ENCODE data around the gene PREX1.

PREX1 gene

GRCh38 chr20:48616481-48616880 is 211.3 kb downstream of the PREX1 start:
- Histone ChIP-seq H3K27me3 (ENCODE audit: insufficient read depth, low read depth) (peaks cover 31% of the 10 kb centered on the region; the same call in 1 of the 2 replicates), H3K4me3 (IDR thresholded peaks at IDR 0.05; ENCODE audit: insufficient read depth, low read depth, low read length) (no peak overlapping the region), H3K4me1 (ENCODE audit: low read depth, poor library complexity, severe bottlenecking) (no peaks in the 10 kb centered on the region), H3K79me2 (ENCODE audit: insufficient read depth, low read depth) (no peaks in the 10 kb centered on the region), H3K36me3 (ENCODE audit: insufficient read depth) (no peaks in the 10 kb centered on the region), H4K20me1 (ENCODE audit: insufficient read depth) (no peaks in the 10 kb centered on the region), H3K27ac (no peak overlapping the region), H3K4me2 (no peak overlapping the region), H3K9ac (no peak overlapping the region), H2AFZ (ENCODE audit: low read depth) (no peak overlapping the region)
- no peak for TF ChIP-seq CTCF (conservative IDR thresholded peaks at IDR 0.05; ENCODE audit: low read depth, low read length)

- Histone ChIP-seq H2AFZ (ENCODE audit: low read depth) (no peak overlapping the region), H3K4me1 (ENCODE audit: low read depth, poor library complexity, severe bottlenecking) (no peaks in the 10 kb centered on the region), H3K4me3 (IDR thresholded peaks at IDR 0.05; ENCODE audit: insufficient read depth, low read depth, low read length) (no peak overlapping the region), H3K9ac (no peak overlapping the region), H3K36me3 (ENCODE audit: insufficient read depth) (no peaks in the 10 kb centered on the region), H4K20me1 (ENCODE audit: insufficient read depth) (no peaks in the 10 kb centered on the region), H3K79me2 (ENCODE audit: insufficient read depth, low read depth) (no peaks in the 10 kb centered on the region), H3K4me2 (no peak overlapping the region), H3K27ac (no peak overlapping the region), H3K27me3 (ENCODE audit: insufficient read depth, low read depth) (peaks cover 31% of the 10 kb centered on the region; the same call in 1 of the 2 replicates)
- TF ChIP-seq CTCF (conservative IDR thresholded peaks at IDR 0.05; ENCODE audit: low read depth, low read length) = no peak
Measured at GRCh38 chr20:48615871-48616270, 211.9 kb downstream of the PREX1 start.

- TF ChIP-seq CTCF (conservative IDR thresholded peaks at IDR 0.05; ENCODE audit: low read depth, low read length) = no peak
- Histone ChIP-seq H3K4me1 (ENCODE audit: low read depth, poor library complexity, severe bottlenecking) (no peaks in the 10 kb centered on the region), H3K27ac (no peak overlapping the region), H3K36me3 (ENCODE audit: insufficient read depth) (no peaks in the 10 kb centered on the region), H3K27me3 (ENCODE audit: insufficient read depth, low read depth) (peaks cover 31% of the 10 kb centered on the region; the same call in 1 of the 2 replicates), H3K79me2 (ENCODE audit: insufficient read depth, low read depth) (no peaks in the 10 kb centered on the region), H4K20me1 (ENCODE audit: insufficient read depth) (no peaks in the 10 kb centered on the region), H3K4me3 (IDR thresholded peaks at IDR 0.05; ENCODE audit: insufficient read depth, low read depth, low read length) (no peak overlapping the region), H3K9ac (no peak overlapping the region), H2AFZ (ENCODE audit: low read depth) (no peak overlapping the region), H3K4me2 (no peak overlapping the region)
Measured at GRCh38 chr20:48614593-48615274, 213.1 kb downstream of the PREX1 start.

DNA sequence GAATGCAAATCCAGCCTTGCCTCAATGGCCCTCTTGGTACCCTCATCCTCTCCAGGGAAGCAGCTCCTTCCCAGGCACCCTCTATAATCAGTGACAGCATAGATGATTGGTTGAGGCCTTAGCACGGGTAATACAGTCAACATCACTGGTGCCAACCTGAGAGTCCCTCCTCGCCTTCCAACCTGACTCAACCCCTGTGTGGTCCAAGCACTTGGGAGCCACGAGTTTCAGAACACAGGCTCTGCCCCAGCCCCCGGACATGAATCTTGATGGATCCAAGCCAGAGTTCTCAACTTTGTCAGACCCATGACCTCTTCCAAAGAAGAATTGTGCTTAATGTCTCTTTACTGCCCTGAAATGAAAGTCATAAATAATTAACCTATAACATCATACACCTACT is 213.9 kb downstream of the PREX1 start:
- no peaks in the 10 kb centered on the region for H3K36me3 ChIP-seq (ENCODE audit: insufficient read depth)
- peaks cover 30% of the 10 kb centered on the region; the same call in 1 of the 2 replicates for H3K27me3 ChIP-seq (ENCODE audit: insufficient read depth, low read depth)
- H4K20me1 ChIP-seq (ENCODE audit: insufficient read depth) = no peaks in the 10 kb centered on the region
- H2AFZ ChIP-seq (ENCODE audit: low read depth) = no peak overlapping the region
- no peak overlapping the region for H3K4me2 ChIP-seq
- H3K4me1 ChIP-seq (ENCODE audit: low read depth, poor library complexity, severe bottlenecking) = no peaks in the 10 kb centered on the region
- TF ChIP-seq CTCF (conservative IDR thresholded peaks at IDR 0.05; ENCODE audit: low read depth, low read length) = no peak
- H3K4me3 ChIP-seq (IDR thresholded peaks at IDR 0.05; ENCODE audit: insufficient read depth, low read depth, low read length) = no peak overlapping the region
- no peaks in the 10 kb centered on the region for H3K79me2 ChIP-seq (ENCODE audit: insufficient read depth, low read depth)
- no peak overlapping the region for H3K27ac ChIP-seq
- no peak overlapping the region for H3K9ac ChIP-seq
